Prostate gland (tissue), 2 donors: ENCODE results near the gene ERC2.

Experiments
- CTCF ChIP-seq, 4 experiments: fragments of 200-600 bp in 2 of 4; fragments of 450-650 bp in 2 of 4; sonication (generic) in 2 of 4; IDR thresholded peaks; 1 replicate in 3 of 4; 2 replicates in 1 of 4; pipeline ENCODE4 v1.5.1; 2016 to 2019; ENCODE audit warnings: antibody characterized with exemption in 4 of 4, mild to moderate bottlenecking in 2 of 4, moderate library complexity in 2 of 4
- POLR2A ChIP-seq: fragments of 450-650 bp; IDR thresholded peaks from one replicate; pipeline ENCODE4 v1.6.1; 2016; ENCODE audit warnings: antibody characterized with exemption, mild to moderate bottlenecking
- POLR2AphosphoS5 ChIP-seq: sonication (generic); formaldehyde crosslinking; IDR thresholded peaks from one replicate; pipeline ENCODE4 v1.6.1; 2017; ENCODE audit warnings: antibody characterized with exemption

- no peak for TF ChIP-seq CTCF (IDR thresholded peaks at IDR 0.05)
- TF ChIP-seq POLR2A = no peak
- TF ChIP-seq POLR2AphosphoS5 = no peak
These were observed 969.7 kb downstream of the ERC2 start for GRCh38 chr3:55498520-55498919.
